ENCODE results near the gene MRGPRD. TPM values are rescaled to one million over a fixed set of nuclear protein-coding genes. Genes with fewer than 3 reads are reported as not detected.

MRGPRD gene
- total and polyA plus RNA-seq, 2 of the 13 experiments (the other 11 are each of a cell fraction or from before 2014, with no cell fraction given) = not detected

DNA sequence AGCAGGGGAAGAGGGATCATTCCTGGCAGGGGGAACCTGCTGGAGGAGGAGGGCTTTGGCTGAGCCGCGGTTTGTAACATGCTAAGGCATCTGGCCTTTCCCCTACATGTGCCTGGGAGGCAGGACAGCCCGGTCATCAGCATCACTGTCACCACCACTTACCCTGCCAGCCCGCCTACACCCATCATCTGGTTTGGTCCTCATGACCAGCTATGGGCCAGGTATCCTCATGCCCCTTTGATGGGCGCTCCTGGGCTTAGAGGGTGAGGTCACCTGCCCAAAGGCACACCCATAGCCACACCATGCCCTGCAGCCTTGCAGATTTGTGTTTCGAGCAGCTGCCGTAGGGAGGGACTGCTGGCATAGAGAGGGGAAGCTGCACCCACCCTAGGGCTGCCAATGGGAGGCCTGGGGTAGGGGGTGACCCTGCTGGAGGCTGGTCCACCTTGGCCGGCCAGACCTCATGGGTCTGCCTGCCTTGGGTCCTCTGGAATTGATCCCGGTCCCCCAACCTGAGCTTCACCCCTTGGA is 29.6 kb upstream of the MRGPRD start (continued):
- TF ChIP-seq, protein P1, sequence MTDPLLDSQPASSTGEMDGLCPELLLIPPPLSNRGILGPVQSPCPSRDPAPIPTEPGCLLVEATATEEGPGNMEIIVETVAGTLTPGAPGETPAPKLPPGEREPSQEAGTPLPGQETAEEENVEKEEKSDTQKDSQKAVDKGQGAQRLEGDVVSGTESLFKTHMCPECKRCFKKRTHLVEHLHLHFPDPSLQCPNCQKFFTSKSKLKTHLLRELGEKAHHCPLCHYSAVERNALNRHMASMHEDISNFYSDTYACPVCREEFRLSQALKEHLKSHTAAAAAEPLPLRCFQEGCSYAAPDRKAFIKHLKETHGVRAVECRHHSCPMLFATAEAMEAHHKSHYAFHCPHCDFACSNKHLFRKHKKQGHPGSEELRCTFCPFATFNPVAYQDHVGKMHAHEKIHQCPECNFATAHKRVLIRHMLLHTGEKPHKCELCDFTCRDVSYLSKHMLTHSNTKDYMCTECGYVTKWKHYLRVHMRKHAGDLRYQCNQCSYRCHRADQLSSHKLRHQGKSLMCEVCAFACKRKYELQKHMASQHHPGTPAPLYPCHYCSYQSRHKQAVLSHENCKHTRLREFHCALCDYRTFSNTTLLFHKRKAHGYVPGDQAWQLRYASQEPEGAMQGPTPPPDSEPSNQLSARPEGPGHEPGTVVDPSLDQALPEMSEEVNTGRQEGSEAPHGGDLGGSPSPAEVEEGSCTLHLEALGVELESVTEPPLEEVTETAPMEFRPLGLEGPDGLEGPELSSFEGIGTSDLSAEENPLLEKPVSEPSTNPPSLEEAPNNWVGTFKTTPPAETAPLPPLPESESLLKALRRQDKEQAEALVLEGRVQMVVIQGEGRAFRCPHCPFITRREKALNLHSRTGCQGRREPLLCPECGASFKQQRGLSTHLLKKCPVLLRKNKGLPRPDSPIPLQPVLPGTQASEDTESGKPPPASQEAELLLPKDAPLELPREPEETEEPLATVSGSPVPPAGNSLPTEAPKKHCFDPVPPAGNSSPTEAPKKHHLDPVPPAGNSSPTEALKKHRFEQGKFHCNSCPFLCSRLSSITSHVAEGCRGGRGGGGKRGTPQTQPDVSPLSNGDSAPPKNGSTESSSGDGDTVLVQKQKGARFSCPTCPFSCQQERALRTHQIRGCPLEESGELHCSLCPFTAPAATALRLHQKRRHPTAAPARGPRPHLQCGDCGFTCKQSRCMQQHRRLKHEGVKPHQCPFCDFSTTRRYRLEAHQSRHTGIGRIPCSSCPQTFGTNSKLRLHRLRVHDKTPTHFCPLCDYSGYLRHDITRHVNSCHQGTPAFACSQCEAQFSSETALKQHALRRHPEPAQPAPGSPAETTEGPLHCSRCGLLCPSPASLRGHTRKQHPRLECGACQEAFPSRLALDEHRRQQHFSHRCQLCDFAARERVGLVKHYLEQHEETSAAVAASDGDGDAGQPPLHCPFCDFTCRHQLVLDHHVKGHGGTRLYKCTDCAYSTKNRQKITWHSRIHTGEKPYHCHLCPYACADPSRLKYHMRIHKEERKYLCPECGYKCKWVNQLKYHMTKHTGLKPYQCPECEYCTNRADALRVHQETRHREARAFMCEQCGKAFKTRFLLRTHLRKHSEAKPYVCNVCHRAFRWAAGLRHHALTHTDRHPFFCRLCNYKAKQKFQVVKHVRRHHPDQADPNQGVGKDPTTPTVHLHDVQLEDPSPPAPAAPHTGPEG (CRISPR knock-in tag; IDR thresholded peaks at IDR 0.05) = no peak
- TF ChIP-seq SIX1 (CRISPR knock-in tag; IDR thresholded peaks at IDR 0.05; ENCODE audit: borderline replicate concordance) (no peak), AKAP8 (CRISPR knock-in tag; IDR thresholded peaks at IDR 0.05) (no peak), SOX5 (CRISPR knock-in tag; IDR thresholded peaks at IDR 0.05; ENCODE audit: borderline replicate concordance) (no peak), ELF3 (CRISPR knock-in tag; IDR thresholded peaks at IDR 0.05) (no peak), MTA1 (CRISPR knock-in tag; IDR thresholded peaks at IDR 0.05; ENCODE audit: borderline replicate concordance) (no peak), ATF1 (CRISPR knock-in tag; IDR thresholded peaks at IDR 0.05) (no peak), CHCHD3 (CRISPR knock-in tag; IDR thresholded peaks at IDR 0.05) (no peak), FOXJ3 (CRISPR knock-in tag; IDR thresholded peaks at IDR 0.05; ENCODE audit: borderline replicate concordance) (no peak)
- TF ChIP-seq, protein P2, sequence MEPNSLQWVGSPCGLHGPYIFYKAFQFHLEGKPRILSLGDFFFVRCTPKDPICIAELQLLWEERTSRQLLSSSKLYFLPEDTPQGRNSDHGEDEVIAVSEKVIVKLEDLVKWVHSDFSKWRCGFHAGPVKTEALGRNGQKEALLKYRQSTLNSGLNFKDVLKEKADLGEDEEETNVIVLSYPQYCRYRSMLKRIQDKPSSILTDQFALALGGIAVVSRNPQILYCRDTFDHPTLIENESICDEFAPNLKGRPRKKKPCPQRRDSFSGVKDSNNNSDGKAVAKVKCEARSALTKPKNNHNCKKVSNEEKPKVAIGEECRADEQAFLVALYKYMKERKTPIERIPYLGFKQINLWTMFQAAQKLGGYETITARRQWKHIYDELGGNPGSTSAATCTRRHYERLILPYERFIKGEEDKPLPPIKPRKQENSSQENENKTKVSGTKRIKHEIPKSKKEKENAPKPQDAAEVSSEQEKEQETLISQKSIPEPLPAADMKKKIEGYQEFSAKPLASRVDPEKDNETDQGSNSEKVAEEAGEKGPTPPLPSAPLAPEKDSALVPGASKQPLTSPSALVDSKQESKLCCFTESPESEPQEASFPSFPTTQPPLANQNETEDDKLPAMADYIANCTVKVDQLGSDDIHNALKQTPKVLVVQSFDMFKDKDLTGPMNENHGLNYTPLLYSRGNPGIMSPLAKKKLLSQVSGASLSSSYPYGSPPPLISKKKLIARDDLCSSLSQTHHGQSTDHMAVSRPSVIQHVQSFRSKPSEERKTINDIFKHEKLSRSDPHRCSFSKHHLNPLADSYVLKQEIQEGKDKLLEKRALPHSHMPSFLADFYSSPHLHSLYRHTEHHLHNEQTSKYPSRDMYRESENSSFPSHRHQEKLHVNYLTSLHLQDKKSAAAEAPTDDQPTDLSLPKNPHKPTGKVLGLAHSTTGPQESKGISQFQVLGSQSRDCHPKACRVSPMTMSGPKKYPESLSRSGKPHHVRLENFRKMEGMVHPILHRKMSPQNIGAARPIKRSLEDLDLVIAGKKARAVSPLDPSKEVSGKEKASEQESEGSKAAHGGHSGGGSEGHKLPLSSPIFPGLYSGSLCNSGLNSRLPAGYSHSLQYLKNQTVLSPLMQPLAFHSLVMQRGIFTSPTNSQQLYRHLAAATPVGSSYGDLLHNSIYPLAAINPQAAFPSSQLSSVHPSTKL (CRISPR knock-in tag; IDR thresholded peaks at IDR 0.05) = no peak
- TF ChIP-seq, protein P3, sequence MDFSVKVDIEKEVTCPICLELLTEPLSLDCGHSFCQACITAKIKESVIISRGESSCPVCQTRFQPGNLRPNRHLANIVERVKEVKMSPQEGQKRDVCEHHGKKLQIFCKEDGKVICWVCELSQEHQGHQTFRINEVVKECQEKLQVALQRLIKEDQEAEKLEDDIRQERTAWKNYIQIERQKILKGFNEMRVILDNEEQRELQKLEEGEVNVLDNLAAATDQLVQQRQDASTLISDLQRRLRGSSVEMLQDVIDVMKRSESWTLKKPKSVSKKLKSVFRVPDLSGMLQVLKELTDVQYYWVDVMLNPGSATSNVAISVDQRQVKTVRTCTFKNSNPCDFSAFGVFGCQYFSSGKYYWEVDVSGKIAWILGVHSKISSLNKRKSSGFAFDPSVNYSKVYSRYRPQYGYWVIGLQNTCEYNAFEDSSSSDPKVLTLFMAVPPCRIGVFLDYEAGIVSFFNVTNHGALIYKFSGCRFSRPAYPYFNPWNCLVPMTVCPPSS (IDR thresholded peaks at IDR 0.05) = no peak

Data from HepG2 (cell line).